NCI-H1694 treated with DMSO at 0.1 percent for 48 hours (cell line): ENCODE data around the gene CTDP1.

ENCODE experiments used
- DNase-seq: peaks from one replicate; lab custom pipeline; 2025; lab: John Stamatoyannopoulos, UW

Gene CTDP1

GRCh38 chr18:79798346-79798998 is 118.9 kb downstream of the CTDP1 start:
- no peak for DNase-seq

DNA sequence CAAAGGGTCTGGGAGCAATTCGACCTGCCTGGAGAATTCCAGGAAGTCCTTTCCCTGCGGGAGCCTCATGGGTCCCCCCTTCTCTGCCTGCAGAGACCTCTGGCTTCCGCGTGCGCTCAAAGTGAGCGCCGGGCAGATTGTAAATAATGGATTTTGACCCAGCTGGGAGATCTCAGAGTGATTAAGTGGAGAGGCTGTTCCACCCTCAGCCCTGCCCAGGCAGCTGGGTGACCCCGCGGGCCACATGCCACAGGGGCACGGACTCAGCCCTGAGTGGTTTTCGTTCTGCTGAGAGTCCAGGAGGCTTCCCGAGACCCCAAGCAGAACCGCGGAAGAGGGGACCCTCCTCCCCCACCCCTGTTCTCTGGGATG is 119.4 kb downstream of the CTDP1 start:
- DNase-seq = no peak

DNA sequence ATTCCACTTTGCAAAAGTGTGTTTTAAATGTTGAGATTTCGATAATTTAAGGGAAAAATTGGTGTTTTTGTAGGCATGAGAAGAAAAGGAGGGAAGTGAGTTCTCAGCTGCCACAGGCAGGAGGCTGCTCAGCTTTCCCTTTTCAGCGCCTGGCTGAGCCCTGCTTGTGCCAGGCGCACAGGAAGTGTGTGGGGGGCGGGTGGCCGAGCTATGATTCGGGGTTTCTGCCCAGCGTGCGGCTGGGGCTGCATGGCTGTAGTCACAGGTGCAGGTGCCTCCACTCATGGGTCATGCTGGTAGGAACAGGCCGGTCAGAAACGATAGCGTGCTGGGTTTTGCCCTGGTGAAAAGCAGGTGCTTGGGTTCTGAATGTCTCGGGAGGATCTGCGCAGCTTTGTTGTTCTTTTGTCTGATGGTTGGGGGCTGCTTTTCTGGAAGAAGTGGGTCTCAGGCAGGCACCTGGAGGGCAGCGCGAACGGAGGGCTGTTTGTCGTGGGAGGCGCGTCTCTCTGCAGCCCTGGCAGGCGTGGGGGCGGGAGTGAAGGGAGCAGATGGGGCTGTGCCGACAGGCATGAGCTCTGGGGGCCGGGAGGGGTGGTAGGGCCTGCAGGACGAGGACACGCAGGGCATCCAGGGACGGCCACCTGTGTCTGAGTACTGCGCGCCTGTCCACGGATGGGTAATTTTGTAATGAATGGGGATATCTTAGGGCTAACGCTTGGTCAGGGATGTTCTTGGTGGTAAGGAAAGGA is 120.2 kb downstream of the CTDP1 start:
- no peak for DNase-seq

DNA sequence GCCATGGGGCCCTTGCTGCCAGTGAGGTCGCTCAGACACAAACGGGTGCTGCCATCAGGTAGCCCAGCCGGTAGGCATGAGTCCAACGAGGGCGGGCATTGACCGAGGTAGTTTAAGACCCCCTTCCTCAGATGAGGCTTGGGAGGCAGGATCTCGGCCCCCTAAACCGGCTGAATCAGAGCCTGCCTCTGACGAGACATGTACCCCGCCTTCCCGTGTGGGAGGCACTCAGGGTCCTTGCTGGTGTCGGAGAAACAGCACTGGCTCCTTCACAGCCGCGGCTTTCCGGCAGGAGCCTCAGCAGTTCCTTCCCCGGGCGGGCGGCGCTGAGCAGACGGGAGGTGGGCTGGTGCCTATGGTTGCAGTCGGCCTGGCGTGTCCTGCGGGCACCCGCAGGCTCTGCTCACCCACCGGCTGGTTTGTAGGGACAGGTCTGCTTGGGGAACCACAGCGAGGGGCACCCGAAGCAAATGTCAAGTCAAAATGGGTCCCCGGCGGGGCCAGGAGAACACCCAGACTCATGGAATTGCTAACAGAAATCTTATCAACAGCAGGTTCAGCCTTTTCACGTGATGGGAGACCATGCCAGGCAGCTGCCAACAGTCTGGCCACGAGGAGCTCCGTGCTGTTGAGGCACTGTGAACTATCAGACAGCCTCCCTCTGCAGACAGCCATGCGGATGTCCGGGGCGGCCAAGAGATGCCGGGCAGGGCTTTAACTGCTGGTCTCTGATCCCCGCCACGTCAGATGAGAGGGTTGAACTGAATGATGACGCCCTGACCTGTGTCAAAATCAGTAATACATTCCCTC is 121.0 kb downstream of the CTDP1 start:
- no peak for DNase-seq

DNA sequence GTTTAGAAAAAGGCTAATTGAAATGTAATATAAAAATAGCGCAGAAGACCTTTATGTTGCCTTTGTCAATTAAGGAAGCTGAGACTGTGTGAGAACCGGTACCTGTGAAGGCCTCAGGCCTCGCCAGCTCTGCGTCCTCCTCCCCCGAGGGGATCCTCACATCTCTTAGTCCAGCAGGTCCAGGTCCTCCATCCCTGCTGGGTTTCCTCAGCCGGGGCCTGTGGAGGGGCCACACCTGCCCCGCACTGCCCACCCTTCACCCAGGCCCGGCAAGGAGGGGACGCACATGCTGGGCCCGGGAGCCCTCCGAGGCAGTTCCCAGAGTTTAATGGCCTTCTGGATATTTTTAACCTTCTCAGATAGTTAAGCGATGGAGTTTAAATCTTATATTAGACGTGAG is 121.6 kb downstream of the CTDP1 start:
- no peak for DNase-seq

- DNase-seq = no peak
These were observed 122.0 kb downstream of the CTDP1 start for GRCh38 chr18:79801641-79802040.

DNA sequence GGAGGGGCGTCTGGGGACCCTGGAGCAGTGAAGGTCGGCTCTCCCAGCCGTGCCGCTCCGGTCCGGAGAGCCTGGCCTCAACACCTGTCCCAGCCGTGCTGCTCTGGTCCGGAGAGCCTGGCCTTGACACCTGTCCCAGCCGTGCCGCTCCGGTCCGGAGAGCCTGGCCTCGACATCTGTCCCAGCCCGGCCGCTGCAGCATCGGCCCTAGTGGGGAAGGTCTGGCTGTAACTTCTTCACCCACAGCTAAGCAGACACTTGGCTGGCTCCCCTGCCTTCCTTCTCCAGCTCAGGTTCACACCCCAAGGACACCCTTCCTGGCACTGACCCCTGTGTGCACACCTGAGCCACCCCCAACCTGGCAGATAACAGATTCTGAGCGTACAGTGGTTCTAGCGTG is 122.7 kb downstream of the CTDP1 start:
- no peak for DNase-seq

DNA sequence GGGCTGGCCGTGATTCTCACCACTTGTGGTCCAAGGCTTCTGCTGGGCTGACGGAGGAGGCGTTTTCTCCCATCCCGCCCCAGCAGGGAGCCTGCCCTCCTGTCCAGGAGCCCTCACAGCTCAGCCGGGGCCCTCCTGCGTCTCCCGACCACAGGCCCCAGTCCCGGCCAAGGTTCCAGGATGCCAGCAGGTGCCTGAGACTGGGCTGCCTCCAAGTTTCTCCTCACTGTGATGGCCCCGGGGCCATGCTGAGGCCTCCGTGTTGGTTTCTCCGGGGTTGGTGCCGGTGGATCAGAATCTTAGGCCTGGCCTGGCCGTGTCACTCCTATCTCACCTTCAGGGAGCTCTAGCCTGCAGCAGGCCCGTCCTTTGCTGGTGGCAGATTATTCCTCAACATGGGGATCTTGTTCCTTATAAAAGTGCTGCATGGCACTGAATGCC is 124.0 kb downstream of the CTDP1 start:
- no peak for DNase-seq
